IMR-90 (cell line): ENCODE data around the gene PAK5. TPM values are rescaled to one million over a fixed set of nuclear protein-coding genes. Genes with fewer than 3 reads are reported as not detected.
A peak's percentile ranks its signal among the peaks of the same experiment; 100 is the strongest.

Source experiments
- ATAC-seq: fragments of 200-7000 bp; cut with Tn5 transposase; 2 replicates; pipeline ENCODE4 v1.9.1; 2020; ENCODE audit warnings: low read depth, mild to moderate bottlenecking, moderate library complexity
- BruUV-seq: library from RNA; stranded (reverse); fragments of 400-500 nt; replicated peaks from 2 replicates; lab custom pipeline; 2021; lab: Mats Ljungman, UMichigan
- CTCF ChIA-PET: fragments of 300-600 bp; formaldehyde crosslinking; extraction: SDS; loops from one replicate; lab custom pipeline; 2021; ENCODE audit warnings: antibody characterized with exemption; lab: Yijun Ruan, JAX
- POLR2A ChIA-PET: fragments of 300-600 bp; sonication (Branson Sonifier 250); formaldehyde crosslinking; loops from one replicate; lab custom pipeline; 2022; ENCODE audit warnings: antibody characterized with exemption; ENCODE audit not compliant: unreplicated experiment; lab: Charles Lee
- DNase-seq: peaks from one replicate; pipeline ENCODE4 v3.0.0; 2013
- H2AFZ ChIP-seq: replicated peaks from 2 replicates; pipeline ENCODE3; 2013; ENCODE audit warnings: low read length, mild to moderate bottlenecking; ENCODE audit not compliant: poor library complexity
- H2AK5ac ChIP-seq: 2 replicates; pipeline ENCODE4 v1.6.1; 2013; ENCODE audit warnings: low read depth, low read length, inconsistent platforms
- H2AK9ac ChIP-seq: replicated peaks from 2 replicates; pipeline ENCODE3; 2013; ENCODE audit warnings: mild to moderate bottlenecking, low read depth, low read length, moderate library complexity; ENCODE audit not compliant: poor library complexity
- H2BK120ac ChIP-seq: 2 replicates; pipeline ENCODE4 v1.6.1; 2013; ENCODE audit warnings: low read depth, low read length, inconsistent platforms
- H2BK15ac ChIP-seq: 3 replicates; pipeline ENCODE4 v1.6.1; 2013; ENCODE audit warnings: low read depth, low read length, inconsistent platforms
- H2BK20ac ChIP-seq: 2 replicates; pipeline ENCODE4 v1.6.1; 2013; ENCODE audit warnings: low read depth, mild to moderate bottlenecking, inconsistent platforms, low read length, moderate library complexity
- H2BK5ac ChIP-seq: 2 replicates; pipeline ENCODE4 v1.6.1; 2013; ENCODE audit warnings: mild to moderate bottlenecking, low read depth, low read length, inconsistent platforms; ENCODE audit not compliant: poor library complexity, severe bottlenecking
- H3K14ac ChIP-seq: replicated peaks from 2 replicates; pipeline ENCODE4 v1.6.1; 2013; ENCODE audit warnings: low read depth, low read length, inconsistent platforms
- H3K18ac ChIP-seq: 2 replicates; pipeline ENCODE4 v1.6.1; 2013; ENCODE audit warnings: low read depth, low read length, control low read depth
- H3K23ac ChIP-seq: 2 replicates; pipeline ENCODE4 v1.6.1; 2013; ENCODE audit warnings: low read depth, low read length, inconsistent platforms
- H3K27ac ChIP-seq: 2 replicates; pipeline ENCODE4 v1.5.1; 2013; ENCODE audit warnings: mild to moderate bottlenecking, control low read depth, low read length; ENCODE audit not compliant: insufficient read depth
- H3K27me3 ChIP-seq: 2 replicates; pipeline ENCODE4 v1.6.1; 2013; ENCODE audit warnings: low read length; ENCODE audit not compliant: control insufficient read depth, insufficient read depth
- H3K36me3 ChIP-seq: 2 replicates; pipeline ENCODE4 v1.6.1; 2013; ENCODE audit warnings: low read length, mixed read lengths; ENCODE audit not compliant: control insufficient read depth, insufficient read depth
- H3K4ac ChIP-seq: 2 replicates; pipeline ENCODE4 v1.6.1; 2013; ENCODE audit warnings: low read depth, low read length, inconsistent platforms
- H3K4me1 ChIP-seq: 2 replicates; pipeline ENCODE4 v1.6.1; 2013; ENCODE audit warnings: low read length, mixed read lengths; ENCODE audit not compliant: control insufficient read depth, insufficient read depth
- H3K4me2 ChIP-seq: 2 replicates; pipeline ENCODE4 v1.6.1; 2013; ENCODE audit warnings: low read depth, mild to moderate bottlenecking, control low read depth, low read length, moderate library complexity
- H3K4me3 ChIP-seq: 2 replicates; pipeline ENCODE4 v1.5.1; 2013; ENCODE audit warnings: low read depth, mild to moderate bottlenecking, control low read depth, low read length, moderate library complexity; ENCODE audit not compliant: insufficient read depth
- H3K56ac ChIP-seq: 2 replicates; pipeline ENCODE4 v1.6.1; 2013; ENCODE audit warnings: low read length, inconsistent platforms; ENCODE audit not compliant: insufficient read depth; ENCODE audit errors: extremely low read depth
- H3K79me1 ChIP-seq, 2 experiments: 2 replicates each; pipeline ENCODE4 v1.6.1; 2013; ENCODE audit warnings: low read length in 2 of 2, inconsistent platforms in 1 of 2, low read depth in 1 of 2
- H3K9ac ChIP-seq: 2 replicates; pipeline ENCODE4 v1.6.1; 2013; ENCODE audit warnings: low read depth, low read length, control low read depth
- H3K9me1 ChIP-seq: 2 replicates; pipeline ENCODE4 v1.6.1; 2013; ENCODE audit warnings: low read length, inconsistent platforms; ENCODE audit not compliant: insufficient read depth
- H3K9me3 ChIP-seq: 2 replicates; pipeline ENCODE4 v1.6.1; 2013; ENCODE audit warnings: low read length; ENCODE audit not compliant: control insufficient read depth, insufficient read depth
- H4K20me1 ChIP-seq: 2 replicates; pipeline ENCODE4 v1.6.1; 2013; ENCODE audit warnings: low read length, inconsistent platforms; ENCODE audit not compliant: insufficient read depth
- H4K5ac ChIP-seq: 2 replicates; pipeline ENCODE4 v1.6.1; 2013; ENCODE audit warnings: mild to moderate bottlenecking, low read depth, low read length, control low read depth
- H4K8ac ChIP-seq, 2 experiments: 2 replicates each; pipeline ENCODE4 v1.6.1; 2013; ENCODE audit warnings: low read depth in 2 of 2, low read length in 2 of 2, control low read depth in 1 of 2, inconsistent platforms in 1 of 2
- H4K91ac ChIP-seq: 2 replicates; pipeline ENCODE4 v1.6.1; 2013; ENCODE audit warnings: low read depth, low read length, inconsistent platforms; ENCODE audit not compliant: insufficient read depth
- BHLHE40 ChIP-seq: fragments of 150-350 bp; IDR thresholded peaks from 2 replicates; pipeline ENCODE4 v1.6.1; 2016; ENCODE audit warnings: mild to moderate bottlenecking, low read depth, low read length
- CEBPB ChIP-seq: IDR thresholded peaks from 2 replicates; pipeline ENCODE4 v1.6.1; 2012; ENCODE audit warnings: low read depth, low read length, improper control_type of control experiment
- CHD1 ChIP-seq: IDR thresholded peaks from 2 replicates; pipeline ENCODE4 v1.6.1; 2012; ENCODE audit warnings: low read depth, low read length, improper control_type of control experiment
- FOS ChIP-seq: fragments of 150-350 bp; IDR thresholded peaks from 2 replicates; pipeline ENCODE4 v1.6.1; 2016; ENCODE audit warnings: low read depth, low read length
- MAFK ChIP-seq: IDR thresholded peaks from 2 replicates; pipeline ENCODE4 v1.6.1; 2012; ENCODE audit warnings: low read depth, low read length, improper control_type of control experiment
- MAZ ChIP-seq: IDR thresholded peaks from 2 replicates; pipeline ENCODE4 v1.6.1; 2012; ENCODE audit warnings: low read depth, mild to moderate bottlenecking, low read length, improper control_type of control experiment, moderate library complexity, borderline replicate concordance
- MXI1 ChIP-seq: IDR thresholded peaks from 2 replicates; pipeline ENCODE4 v1.6.1; 2012; ENCODE audit warnings: low read depth, mild to moderate bottlenecking, low read length, moderate library complexity, borderline replicate concordance
- NFE2L2 ChIP-seq: fragments of 150-350 bp; IDR thresholded peaks from 2 replicates; pipeline ENCODE4 v1.6.1; 2016; ENCODE audit warnings: low read depth, mild to moderate bottlenecking, low read length
- POLR2A ChIP-seq: IDR thresholded peaks from 2 replicates; pipeline ENCODE4 v1.6.1; 2012; ENCODE audit warnings: mild to moderate bottlenecking, low read depth, low read length
- RAD21 ChIP-seq: IDR thresholded peaks from 2 replicates; pipeline ENCODE4 v1.6.1; 2012; ENCODE audit warnings: low read length, improper control_type of control experiment
- RCOR1 ChIP-seq: IDR thresholded peaks from 2 replicates; pipeline ENCODE4 v1.6.1; 2012; ENCODE audit warnings: mild to moderate bottlenecking, low read length, improper control_type of control experiment; ENCODE audit not compliant: insufficient replicate concordance
- RFX5 ChIP-seq: IDR thresholded peaks from 2 replicates; pipeline ENCODE4 v1.8.0; 2012; ENCODE audit warnings: low read depth, mild to moderate bottlenecking, low read length, moderate library complexity
- SMC3 ChIP-seq: fragments of 150-350 bp; IDR thresholded peaks from 2 replicates; pipeline ENCODE4 v1.6.1; 2016; ENCODE audit warnings: low read depth, mild to moderate bottlenecking, antibody characterized with exemption, low read length, moderate library complexity
- WGBS, 2 experiments: methylation state at CpG; one replicate each; pipeline versions ENCODE4 v1.1.5 to v1.1.7; 2013; ENCODE audit warnings: missing lambda C conversion rate in 2 of 2; ENCODE audit not compliant: insufficient read length in 1 of 2; ENCODE audit errors: extremely low coverage in 2 of 2; 5-methylcytosine and 5-hydroxymethylcytosine counted together
- dilution Hi-C: fragments of 300-500 bp; cut with HindIII; formaldehyde crosslinking; loops from one replicate; pipeline ENCODE4 v1.14.3; 2018; ENCODE audit warnings: low sequenced_read_pairs; ENCODE audit not compliant: unreplicated experiment
- in situ Hi-C: fragments of 300-500 bp; cut with MboI; formaldehyde crosslinking; loops from 3 replicates; pipeline ENCODE4 v1.14.3; 2019; ENCODE audit warnings: low sequenced_read_pairs, inconsistent platforms, mixed read lengths
- intact Hi-C: fragments of 100-400 bp; cut with micrococcal nuclease; formaldehyde crosslinking; loops from 2 replicates; pipeline ENCODE4 v1.10.0; 2022
- polyA plus RNA-seq, 3 experiments: library from polyadenylated mRNA; depleted of rRNA; stranded (reverse); fragments of >200 nt; gene quantifications; 2 replicates each; pipeline ENCODE4 v1.2.3, GENCODE V29; 2012; ENCODE audit warnings: low replicate concordance in 1 of 3
- total RNA-seq: library from RNA; depleted of rRNA; stranded (reverse); fragments of >200 nt; gene quantifications from 2 replicates; pipeline ENCODE4 v1.2.3, GENCODE V29; 2012
- TF ChIP-seq, protein P1 (sequence below): conservative IDR thresholded peaks from 2 replicates; pipeline ENCODE4 v1.5.1; 2012; ENCODE audit warnings: mild to moderate bottlenecking, low read depth, low read length, improper control_type of control experiment
- TF ChIP-seq, protein P2 (sequence below): fragments of 150-350 bp; IDR thresholded peaks from 2 replicates; pipeline ENCODE4 v1.6.1; 2017; ENCODE audit warnings: mild to moderate bottlenecking, antibody characterized with exemption, low read length, low read depth
- TF ChIP-seq, protein P3 (sequence below): fragments of 150-350 bp; IDR thresholded peaks from 2 replicates; pipeline ENCODE4 v1.6.1; 2016; ENCODE audit warnings: low read depth, mild to moderate bottlenecking, low read length, moderate library complexity, borderline replicate concordance

PAK5 gene
- total and polyA plus RNA-seq, 2 of the 4 experiments (the other 2 are of a cell fraction) = not detected

DNA sequence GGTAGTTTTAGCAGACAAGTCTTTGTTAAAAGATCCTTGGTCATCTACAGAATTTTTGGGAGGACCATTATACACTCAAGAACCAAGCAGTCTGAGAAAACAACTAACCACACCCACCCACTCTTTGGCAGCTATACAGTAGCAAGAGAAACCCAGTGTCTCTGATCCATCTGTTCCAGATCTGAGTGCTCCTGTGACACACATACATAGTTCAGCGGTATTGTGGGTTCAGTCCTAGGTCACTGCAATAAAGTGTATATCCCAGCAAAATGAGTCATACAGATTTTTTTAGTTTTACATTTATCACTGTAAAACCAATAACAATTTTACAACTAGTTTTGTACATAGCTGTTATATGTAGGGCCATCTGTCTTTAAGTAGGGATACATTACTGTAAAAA lies 47.4 kb upstream of the PAK5 start:
- H4K8ac ChIP-seq = no peak overlapping the region
- no peaks in the 10 kb centered on the region for H3K9me3 ChIP-seq
- no peaks in the 10 kb centered on the region for H4K20me1 ChIP-seq
- no peak overlapping the region for H2BK120ac ChIP-seq
- no peak overlapping the region for H2BK15ac ChIP-seq
- no peak overlapping the region for H2AFZ ChIP-seq
- H3K9me1 ChIP-seq = no peaks in the 10 kb centered on the region
- H4K5ac ChIP-seq = no peak overlapping the region
- ChIA-PET CTCF (no interaction called here), POLR2A (no interaction called here)
- H2AK9ac ChIP-seq = no peak overlapping the region
- ATAC-seq = no peak
- peak; percentile 0 for DNase-seq
- TF ChIP-seq, protein P1, sequence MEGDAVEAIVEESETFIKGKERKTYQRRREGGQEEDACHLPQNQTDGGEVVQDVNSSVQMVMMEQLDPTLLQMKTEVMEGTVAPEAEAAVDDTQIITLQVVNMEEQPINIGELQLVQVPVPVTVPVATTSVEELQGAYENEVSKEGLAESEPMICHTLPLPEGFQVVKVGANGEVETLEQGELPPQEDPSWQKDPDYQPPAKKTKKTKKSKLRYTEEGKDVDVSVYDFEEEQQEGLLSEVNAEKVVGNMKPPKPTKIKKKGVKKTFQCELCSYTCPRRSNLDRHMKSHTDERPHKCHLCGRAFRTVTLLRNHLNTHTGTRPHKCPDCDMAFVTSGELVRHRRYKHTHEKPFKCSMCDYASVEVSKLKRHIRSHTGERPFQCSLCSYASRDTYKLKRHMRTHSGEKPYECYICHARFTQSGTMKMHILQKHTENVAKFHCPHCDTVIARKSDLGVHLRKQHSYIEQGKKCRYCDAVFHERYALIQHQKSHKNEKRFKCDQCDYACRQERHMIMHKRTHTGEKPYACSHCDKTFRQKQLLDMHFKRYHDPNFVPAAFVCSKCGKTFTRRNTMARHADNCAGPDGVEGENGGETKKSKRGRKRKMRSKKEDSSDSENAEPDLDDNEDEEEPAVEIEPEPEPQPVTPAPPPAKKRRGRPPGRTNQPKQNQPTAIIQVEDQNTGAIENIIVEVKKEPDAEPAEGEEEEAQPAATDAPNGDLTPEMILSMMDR = no peak
- TF ChIP-seq MAZ (no peak), CHD1 (no peak), MAFK (no peak), CEBPB (no peak), RFX5 (no peak), RCOR1 (no peak), NFE2L2 (no peak), FOS (no peak), SMC3 (no peak), RAD21 (no peak), MXI1 (no peak), POLR2A (no peak), BHLHE40 (no peak)
- TF ChIP-seq, protein P2, sequence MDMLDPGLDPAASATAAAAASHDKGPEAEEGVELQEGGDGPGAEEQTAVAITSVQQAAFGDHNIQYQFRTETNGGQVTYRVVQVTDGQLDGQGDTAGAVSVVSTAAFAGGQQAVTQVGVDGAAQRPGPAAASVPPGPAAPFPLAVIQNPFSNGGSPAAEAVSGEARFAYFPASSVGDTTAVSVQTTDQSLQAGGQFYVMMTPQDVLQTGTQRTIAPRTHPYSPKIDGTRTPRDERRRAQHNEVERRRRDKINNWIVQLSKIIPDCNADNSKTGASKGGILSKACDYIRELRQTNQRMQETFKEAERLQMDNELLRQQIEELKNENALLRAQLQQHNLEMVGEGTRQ = no peak
- TF ChIP-seq, protein P3, sequence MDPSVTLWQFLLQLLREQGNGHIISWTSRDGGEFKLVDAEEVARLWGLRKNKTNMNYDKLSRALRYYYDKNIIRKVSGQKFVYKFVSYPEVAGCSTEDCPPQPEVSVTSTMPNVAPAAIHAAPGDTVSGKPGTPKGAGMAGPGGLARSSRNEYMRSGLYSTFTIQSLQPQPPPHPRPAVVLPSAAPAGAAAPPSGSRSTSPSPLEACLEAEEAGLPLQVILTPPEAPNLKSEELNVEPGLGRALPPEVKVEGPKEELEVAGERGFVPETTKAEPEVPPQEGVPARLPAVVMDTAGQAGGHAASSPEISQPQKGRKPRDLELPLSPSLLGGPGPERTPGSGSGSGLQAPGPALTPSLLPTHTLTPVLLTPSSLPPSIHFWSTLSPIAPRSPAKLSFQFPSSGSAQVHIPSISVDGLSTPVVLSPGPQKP = no peak
- no CpG with 5 or more reads among the region's 1 CpG for WGBS, 2 experiments
- H3K4ac ChIP-seq = no peak overlapping the region
- in situ Hi-C loops = no loop called here
- no peaks in the 10 kb centered on the region for H3K4me1 ChIP-seq
- H3K79me1 ChIP-seq = no peaks in the 10 kb centered on the region
- H3K18ac ChIP-seq = no peak overlapping the region
- no peak overlapping the region for H3K4me2 ChIP-seq
- H3K36me3 ChIP-seq = no peaks in the 10 kb centered on the region
- no peak overlapping the region for H3K23ac ChIP-seq
- H3K4me3 ChIP-seq = no peak overlapping the region
- no peak overlapping the region for H3K9ac ChIP-seq
- H3K14ac ChIP-seq = no peak overlapping the region
- H3K56ac ChIP-seq = no peak overlapping the region
- intact Hi-C loops = no loop called here
- no peak overlapping the region for H2AK5ac ChIP-seq
- no peaks in the 10 kb centered on the region for H3K27me3 ChIP-seq
- H3K27ac ChIP-seq = no peak overlapping the region
- BruUV-seq = no TSS peak
- dilution Hi-C loops = no loop called here
- no peak overlapping the region for H2BK20ac ChIP-seq
- H4K91ac ChIP-seq = no peak overlapping the region
- no peak overlapping the region for H2BK5ac ChIP-seq
